G401.6 (cell line): ENCODE measurements around the gene TBC1D2B.
A peak's percentile ranks its signal among the peaks of the same experiment; 100 is the strongest.
"Not testable (repeated sequence)": the region's sequence is repeated elsewhere in the genome, so short reads cannot be mapped to it uniquely, and the experiment has no call there.

Source experiments
- FAIRE-seq: peaks from 2 replicates; lab custom pipeline; 2012; peaks lifted over from hg19 to GRCh38; lab: Jason Lieb, UNC

The TBC1D2B gene

GRCh38 chr15:78000091-78000926, 77.2 kb downstream of the TBC1D2B start:
- FAIRE-seq = peak; percentile 47

- FAIRE-seq = no peak
Observed at GRCh38 chr15:77999486-77999885, 78.0 kb downstream of the TBC1D2B start.

- no peak for FAIRE-seq
Observed at GRCh38 chr15:77998592-77998991, 78.9 kb downstream of the TBC1D2B start.

GRCh38 chr15:77997761-77998554, 79.6 kb downstream of the TBC1D2B start:
- FAIRE-seq = not testable (repeated sequence)

- FAIRE-seq = not testable (repeated sequence)
Observed at GRCh38 chr15:77997221-77997620, 80.3 kb downstream of the TBC1D2B start.

- not testable (repeated sequence) for FAIRE-seq
Observed at GRCh38 chr15:77996713-77997171, 80.8 kb downstream of the TBC1D2B start.

GRCh38 chr15:77996226-77996625, 81.3 kb downstream of the TBC1D2B start:
- FAIRE-seq = not testable (repeated sequence)

GRCh38 chr15:77995537-77995918, 82.0 kb downstream of the TBC1D2B start:
- not testable (repeated sequence) for FAIRE-seq

- FAIRE-seq = not testable (repeated sequence)
Observed at GRCh38 chr15:77994893-77995536, 82.5 kb downstream of the TBC1D2B start.

GRCh38 chr15:77993970-77994693, 83.4 kb downstream of the TBC1D2B start:
- FAIRE-seq = not testable (repeated sequence)

GRCh38 chr15:77993374-77993911, 84.1 kb downstream of the TBC1D2B start:
- no peak for FAIRE-seq

GRCh38 chr15:77992356-77993222, 84.9 kb downstream of the TBC1D2B start:
- no peak for FAIRE-seq

GRCh38 chr15:77991658-77992201, 85.8 kb downstream of the TBC1D2B start:
- FAIRE-seq = not testable (repeated sequence)

GRCh38 chr15:77991029-77991406, 86.5 kb downstream of the TBC1D2B start:
- no peak for FAIRE-seq

- no peak for FAIRE-seq
Observed at GRCh38 chr15:77989296-77990143, 88.0 kb downstream of the TBC1D2B start.

- no peak for FAIRE-seq
Observed at GRCh38 chr15:77988347-77989295, 88.9 kb downstream of the TBC1D2B start.

GRCh38 chr15:77987765-77988136, 89.8 kb downstream of the TBC1D2B start:
- not testable (repeated sequence) for FAIRE-seq
